Bronchial epithelial cell (primary cell): ENCODE data around the gene PDSS1. TPM values are rescaled to one million over a fixed set of nuclear protein-coding genes. Genes with fewer than 3 reads are reported as not detected.

Experiments
- DNase-seq: peaks from one replicate; pipeline ENCODE4 v3.0.0-alpha.2; 2010; ENCODE audit warnings: low read depth
- FAIRE-seq: peaks from 2 replicates; lab custom pipeline; 2011; peaks lifted over from hg19 to GRCh38; lab: Jason Lieb, UNC
- H3K27me3 ChIP-seq: 2 replicates; pipeline ENCODE4 v1.5.1; 2011; ENCODE audit warnings: low read length; ENCODE audit not compliant: control insufficient read depth, insufficient read depth
- H3K36me3 ChIP-seq: 2 replicates; pipeline ENCODE4 v1.5.1; 2011; ENCODE audit warnings: low read length; ENCODE audit not compliant: control insufficient read depth, insufficient read depth
- H3K4me3 ChIP-seq: 2 replicates; pipeline ENCODE4 v1.5.1; 2011; ENCODE audit warnings: mild to moderate bottlenecking, low read depth, low read length, control low read depth
- CTCF ChIP-seq: IDR thresholded peaks from 2 replicates; pipeline ENCODE4 v1.5.1; 2011; ENCODE audit warnings: mild to moderate bottlenecking, moderate library complexity, low read length, control low read depth, inconsistent platforms; ENCODE audit not compliant: insufficient read depth, severe bottlenecking
- total RNA-seq: library from RNA; depleted of rRNA; stranded (reverse); fragments of >200 nt; gene quantifications from 2 replicates; pipeline ENCODE4 v1.2.1, GENCODE V29; 2014

The PDSS1 gene
- total RNA-seq, 1 donor from 2014 or later, result 6.1 TPM

DNA sequence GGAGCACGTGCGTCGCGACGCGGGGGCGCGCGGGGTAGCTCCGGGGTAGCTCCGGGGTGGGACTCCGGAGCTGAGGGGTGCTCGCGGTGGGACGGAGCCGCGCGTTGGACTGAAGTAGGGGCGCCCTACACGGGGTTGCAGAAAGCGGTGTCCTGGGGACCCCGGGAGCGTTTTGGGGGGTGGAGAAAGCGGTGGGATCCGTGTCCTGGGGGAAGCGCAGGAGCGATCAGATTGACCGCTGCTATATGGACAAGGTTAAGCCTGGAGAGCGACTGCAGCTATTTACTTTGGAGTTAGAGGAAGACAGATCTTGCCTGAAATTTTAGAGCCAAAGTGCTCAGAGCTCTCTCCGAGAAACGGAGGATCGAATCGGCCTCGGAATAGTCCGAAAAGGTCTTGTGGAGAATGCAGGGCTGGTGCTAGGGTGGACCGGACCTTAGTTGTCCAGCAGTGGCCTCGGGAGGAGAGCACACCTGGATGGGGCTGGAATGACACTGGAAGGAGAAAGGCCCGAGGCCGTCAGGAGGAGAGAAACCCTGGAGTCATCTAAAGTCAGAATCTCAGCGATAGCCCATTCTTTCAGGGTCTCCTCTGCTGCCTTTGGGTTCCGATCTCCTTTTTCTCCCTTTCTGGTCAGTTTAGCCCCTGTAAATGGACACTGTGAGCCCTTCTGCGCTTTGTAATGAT lies 564 bp downstream of the PDSS1 start:
- Histone ChIP-seq H3K4me3 (peak overlapping the region; percentile 86), H3K36me3 (peaks cover 1% of the 10 kb centered on the region), H3K27me3 (no peaks in the 10 kb centered on the region)
- no peak for TF ChIP-seq CTCF
- DNase-seq (no peak), FAIRE-seq (no peak)

DNA sequence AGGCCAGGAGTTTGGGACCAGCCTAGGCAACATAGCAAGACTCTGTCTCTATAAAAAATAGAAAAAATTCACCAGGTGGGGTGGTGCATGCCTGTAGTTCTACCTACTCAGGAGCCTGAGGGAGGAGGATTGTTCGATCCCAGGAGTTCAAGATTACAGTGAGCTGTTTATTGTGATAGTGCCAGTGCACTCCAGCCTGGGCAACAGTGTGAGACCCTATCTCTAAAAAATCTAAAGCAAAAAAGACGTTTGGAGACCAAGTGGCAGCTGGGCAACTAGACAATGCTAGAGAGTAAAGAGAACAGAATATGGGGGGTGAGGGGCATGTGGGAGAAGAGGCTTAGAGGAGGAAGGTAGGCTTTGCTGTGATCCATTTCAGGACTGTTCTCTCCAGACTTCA lies 1.4 kb downstream of the PDSS1 start:
- no peak for TF ChIP-seq CTCF
- FAIRE-seq (no peak), DNase-seq (no peak)
- Histone ChIP-seq H3K27me3 (no peaks in the 10 kb centered on the region), H3K4me3 (no peak overlapping the region), H3K36me3 (peaks cover 1% of the 10 kb centered on the region)

GRCh38 chr10:26699631-26700030 lies 2.1 kb downstream of the PDSS1 start:
- no peaks in the 10 kb centered on the region for H3K27me3 ChIP-seq
- no peak for FAIRE-seq
- H3K4me3 ChIP-seq, result no peak overlapping the region
- no peak for TF ChIP-seq CTCF
- no peak for DNase-seq
- peaks cover 1% of the 10 kb centered on the region for H3K36me3 ChIP-seq

DNA sequence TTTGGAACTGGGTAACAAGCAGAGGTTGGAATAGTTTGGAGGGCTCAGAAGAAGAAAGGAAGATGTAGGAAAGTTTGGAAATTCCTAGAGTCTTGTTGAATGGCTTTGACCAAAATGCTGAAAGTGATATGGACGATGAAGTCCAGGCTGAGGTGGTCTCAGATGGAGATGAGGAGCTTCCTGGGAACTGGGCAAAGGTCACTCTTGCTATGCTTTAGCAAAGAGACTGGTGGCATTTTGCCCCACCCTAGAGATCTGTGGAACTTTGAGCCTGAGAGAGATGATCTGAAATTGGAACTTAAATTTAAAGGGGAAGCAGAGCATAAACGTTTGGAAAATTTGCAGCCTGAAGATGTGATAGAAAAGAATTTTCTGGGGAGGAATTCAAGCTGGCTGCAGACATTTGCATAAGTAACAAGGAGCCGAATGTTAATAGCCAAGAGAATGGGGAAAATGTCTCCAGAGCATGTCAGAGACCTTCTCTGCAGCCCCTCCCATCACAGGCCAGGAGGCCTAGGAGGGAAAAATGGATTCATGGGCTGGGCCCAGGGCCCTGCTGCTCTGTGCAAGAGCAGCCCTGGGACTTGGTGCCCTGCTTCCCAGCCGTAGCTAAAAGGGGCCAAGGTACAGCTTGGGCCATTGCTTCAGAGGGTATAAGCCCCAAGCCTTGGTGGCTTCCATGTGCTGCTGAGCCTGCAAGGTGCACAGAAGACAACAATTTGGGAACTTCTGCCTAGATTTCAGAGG lies 3.6 kb downstream of the PDSS1 start:
- FAIRE-seq, result no peak

DNA sequence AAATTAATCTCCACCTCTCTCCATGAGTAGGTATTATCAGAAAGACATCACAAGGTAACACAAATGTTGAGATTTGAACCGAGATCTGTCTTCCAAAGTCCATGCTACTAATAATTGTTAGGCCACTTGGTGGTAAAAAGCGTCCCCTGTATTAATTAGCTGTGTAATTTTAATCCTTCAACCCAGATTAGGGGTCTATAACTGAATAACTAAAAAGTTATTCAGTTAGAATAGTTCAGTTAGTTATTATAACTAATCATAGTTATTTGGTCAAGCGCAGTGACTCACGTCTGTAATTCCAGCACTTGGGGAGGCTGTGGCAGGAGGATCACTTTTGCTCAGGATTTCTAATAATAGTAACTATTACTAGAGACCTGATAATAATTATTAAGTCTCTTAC lies 5.6 kb downstream of the PDSS1 start:
- Histone ChIP-seq H3K4me3 (no peak overlapping the region), H3K36me3 (peaks cover 7% of the 10 kb centered on the region), H3K27me3 (no peaks in the 10 kb centered on the region)
- TF ChIP-seq CTCF, result no peak
- DNase-seq, result no peak
- no peak for FAIRE-seq

More for the DNA sequence above, 3.6 kb downstream of the PDSS1 start:
- TF ChIP-seq CTCF, result no peak
- DNase-seq, result no peak
- H3K27me3 ChIP-seq, result no peaks in the 10 kb centered on the region
- H3K36me3 ChIP-seq, result peaks cover 2% of the 10 kb centered on the region
- H3K4me3 ChIP-seq, result no peak overlapping the region
